Peyer's patch (tissue), 4 donors: ENCODE measurements around the gene HOXA1.

Experiments used
- CTCF ChIP-seq, 6 experiments: fragments of 450-650 bp in 4 of 6; fragments of 200-600 bp in 2 of 6; sonication (generic) in 1 of 6; IDR thresholded peaks; one replicate each; pipeline ENCODE4 v1.5.1; 2017 to 2019; ENCODE audit warnings: antibody characterized with exemption in 6 of 6, mild to moderate bottlenecking in 3 of 6, moderate library complexity in 1 of 6
- POLR2A ChIP-seq, 2 donors: fragments of 450-650 bp; IDR thresholded peaks; one replicate each; pipeline ENCODE4 v1.5.1; 2017; ENCODE audit warnings: antibody characterized with exemption in 2 of 2, mild to moderate bottlenecking in 2 of 2, moderate library complexity in 2 of 2

- no peak for TF ChIP-seq CTCF (IDR thresholded peaks at IDR 0.05)
- peak; percentile 29 to 37 for TF ChIP-seq POLR2A (IDR thresholded peaks at IDR 0.05)
Measured at GRCh38 chr7:27115221-27116026, 19.6 kb upstream of the HOXA1 start.
